Prostate gland (tissue), 2 donors: ENCODE data around the gene CHCHD6. TPM values are rescaled to one million over a fixed set of nuclear protein-coding genes. Genes with fewer than 3 reads are reported as not detected.

Experiments used
- DNase-seq: peaks from one replicate; pipeline ENCODE4 v3.0.0-alpha.2; 2019; ENCODE audit warnings: low spot score
- H3K27ac ChIP-seq, 2 donors: fragments of 200-600 bp; sonication (generic); 2 replicates each; pipeline ENCODE4 v1.5.1; 2017 to 2019
- H3K27me3 ChIP-seq: fragments of 200-600 bp; sonication (generic); replicated peaks from 2 replicates; pipeline ENCODE4 v1.5.1; 2019; ENCODE audit not compliant: insufficient read depth
- H3K36me3 ChIP-seq, 2 donors: fragments of 200-600 bp; sonication (generic); 1 replicate in 1 of 2; 2 replicates in 1 of 2; pipeline versions ENCODE4 v1.5.1 to v1.8.1; 2017 to 2019
- H3K4me1 ChIP-seq: fragments of 200-600 bp; sonication (generic); replicated peaks from 2 replicates; pipeline ENCODE4 v1.5.1; 2019
- H3K4me3 ChIP-seq, 2 donors: fragments of 200-600 bp; sonication (generic); 2 replicates each; pipeline ENCODE4 v1.5.1; 2017 to 2019
- H3K9me3 ChIP-seq: fragments of 200-600 bp; sonication (generic); 2 replicates; pipeline ENCODE4 v1.5.1; 2017
- CTCF ChIP-seq, 4 experiments: fragments of 200-600 bp in 2 of 4; fragments of 450-650 bp in 2 of 4; sonication (generic) in 2 of 4; IDR thresholded peaks; 1 replicate in 3 of 4; 2 replicates in 1 of 4; pipeline ENCODE4 v1.5.1; 2016 to 2019; ENCODE audit warnings: antibody characterized with exemption in 4 of 4, mild to moderate bottlenecking in 2 of 4, moderate library complexity in 2 of 4
- POLR2A ChIP-seq: fragments of 450-650 bp; IDR thresholded peaks from one replicate; pipeline ENCODE4 v1.6.1; 2016; ENCODE audit warnings: antibody characterized with exemption, mild to moderate bottlenecking
- POLR2AphosphoS5 ChIP-seq: sonication (generic); formaldehyde crosslinking; IDR thresholded peaks from one replicate; pipeline ENCODE4 v1.6.1; 2017; ENCODE audit warnings: antibody characterized with exemption
- WGBS: methylation state at CpG from one replicate; pipeline ENCODE4 v1.1.5; 2018; 5-methylcytosine and 5-hydroxymethylcytosine counted together
- intact Hi-C: fragments of 100-400 bp; cut with DNase I; formaldehyde crosslinking; loops from one replicate; pipeline ENCODE4 v1.14.2; 2022
- total RNA-seq, 2 donors: library from RNA; depleted of rRNA; stranded (reverse); fragments of >200 nt; gene quantifications; one replicate each; pipeline ENCODE4 v1.1.0, GENCODE V29; 2016

CHCHD6 gene
- total RNA-seq, 2 donors from 2014 or later, result 13.9 to 34.4 TPM

- DNase-seq, result no peak
- intact Hi-C loops, result no loop called here
- H3K27ac ChIP-seq, result no peak overlapping the region
- no peaks in the 10 kb centered on the region for H3K36me3 ChIP-seq
- H3K4me1 ChIP-seq, result no peaks in the 10 kb centered on the region
- no peaks in the 10 kb centered on the region for H3K9me3 ChIP-seq
- no peaks in the 10 kb centered on the region for H3K27me3 ChIP-seq
- WGBS, result 74% methylated on average over 2 of the region's 2 CpGs
- no peak overlapping the region for H3K4me3 ChIP-seq
- TF ChIP-seq POLR2A (no peak), CTCF (IDR thresholded peaks at IDR 0.05) (no peak), POLR2AphosphoS5 (no peak)
Observed at GRCh38 chr3:126845920-126846715, 142.1 kb downstream of the CHCHD6 start.

GRCh38 chr3:126847061-126847460 lies 143.0 kb downstream of the CHCHD6 start:
- no peak for DNase-seq
- TF ChIP-seq POLR2AphosphoS5 (no peak), POLR2A (no peak), CTCF (IDR thresholded peaks at IDR 0.05) (no peak)
- H3K36me3 ChIP-seq, result no peaks in the 10 kb centered on the region
- no peak overlapping the region for H3K4me3 ChIP-seq
- no peak overlapping the region for H3K27ac ChIP-seq
- intact Hi-C loops, result no loop called here
- no peaks in the 10 kb centered on the region for H3K4me1 ChIP-seq
- H3K9me3 ChIP-seq, result no peaks in the 10 kb centered on the region
- WGBS, result 91% methylated on average over 3 of the region's 3 CpGs
- H3K27me3 ChIP-seq, result no peaks in the 10 kb centered on the region

GRCh38 chr3:126848991-126849390 lies 145.0 kb downstream of the CHCHD6 start:
- Histone ChIP-seq H3K27me3 (no peaks in the 10 kb centered on the region), H3K4me3 (no peak overlapping the region), H3K4me1 (no peaks in the 10 kb centered on the region), H3K27ac (no peak overlapping the region), H3K9me3 (no peaks in the 10 kb centered on the region), H3K36me3 (no peaks in the 10 kb centered on the region)
- intact Hi-C loops, result no loop called here
- no peak for DNase-seq
- WGBS, result 88% methylated on average over 6 of the region's 6 CpGs
- no peak for TF ChIP-seq POLR2A
- no peak for TF ChIP-seq CTCF (IDR thresholded peaks at IDR 0.05)
- TF ChIP-seq POLR2AphosphoS5, result no peak

- Histone ChIP-seq H3K36me3 (no peaks in the 10 kb centered on the region), H3K9me3 (no peaks in the 10 kb centered on the region), H3K27me3 (no peaks in the 10 kb centered on the region), H3K27ac (no peak overlapping the region), H3K4me1 (no peaks in the 10 kb centered on the region), H3K4me3 (no peak overlapping the region)
- WGBS, result 97% methylated on average over 6 of the region's 6 CpGs
- TF ChIP-seq POLR2AphosphoS5 (no peak), POLR2A (no peak), CTCF (IDR thresholded peaks at IDR 0.05) (no peak)
- DNase-seq, result no peak
- intact Hi-C loops, result no loop called here
Observed at GRCh38 chr3:126849768-126850167, 145.7 kb downstream of the CHCHD6 start.
